Testis (tissue), 2 donors: ENCODE results near the gene CCR7.

Experiments
- CTCF ChIP-seq, 3 experiments: fragments of 450-650 bp in 2 of 3; fragments of 200-600 bp in 1 of 3; sonication (generic) in 1 of 3; IDR thresholded peaks; one replicate each; pipeline ENCODE4 v1.5.1; 2016 to 2019; ENCODE audit warnings: antibody characterized with exemption in 3 of 3, mild to moderate bottlenecking in 2 of 3, moderate library complexity in 1 of 3
- POLR2A ChIP-seq: fragments of 450-650 bp; IDR thresholded peaks from one replicate; pipeline ENCODE4 v1.6.1; 2017; ENCODE audit warnings: antibody characterized with exemption, mild to moderate bottlenecking, moderate library complexity

DNA sequence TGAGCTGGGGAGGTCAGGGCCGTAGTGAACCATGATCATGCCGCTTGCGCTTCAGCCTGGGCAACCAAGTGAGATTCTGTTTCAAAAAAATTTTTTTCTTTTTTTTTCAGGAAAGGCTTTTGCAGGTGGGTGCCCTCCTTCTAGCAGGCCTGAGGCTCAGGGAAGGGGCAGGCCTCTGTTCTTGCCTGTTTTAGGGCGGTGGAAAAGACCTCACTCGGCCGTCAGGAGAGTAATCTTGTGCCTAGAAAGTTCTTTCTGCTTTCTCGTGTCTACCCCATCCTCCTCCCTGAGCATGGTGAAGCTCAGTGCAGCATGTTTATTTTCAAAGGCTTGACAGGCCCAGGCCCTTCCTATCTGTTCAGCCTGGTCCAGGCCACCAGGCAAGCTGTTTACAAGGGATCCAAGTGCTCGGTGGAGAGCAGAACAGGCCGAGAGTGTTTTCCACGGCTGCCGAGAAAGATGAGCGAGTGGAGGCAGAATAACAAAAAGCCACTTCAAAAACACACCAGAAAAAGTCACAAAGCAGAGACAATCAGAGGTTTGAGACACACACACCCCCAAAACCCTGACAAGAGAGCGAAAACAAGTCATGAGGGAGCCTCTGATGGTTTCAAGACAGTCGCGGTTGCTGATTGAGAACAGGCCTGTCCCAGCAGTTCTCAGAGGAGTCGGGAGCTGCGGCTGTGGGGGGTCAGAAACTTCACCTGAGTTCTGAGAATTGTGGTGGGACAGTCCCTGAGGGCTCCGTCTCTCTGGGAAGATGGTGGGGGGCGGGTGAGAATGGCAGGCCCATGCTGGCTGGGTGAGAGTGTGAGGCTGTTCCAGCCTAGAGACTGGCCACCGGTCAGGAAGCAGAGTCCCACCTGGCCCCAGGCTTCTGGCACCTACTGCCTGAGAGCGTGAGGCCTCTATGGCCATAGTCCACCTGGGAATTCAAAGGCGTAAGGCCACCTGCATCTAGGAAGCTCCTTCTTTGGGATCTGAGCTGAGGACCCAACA is 37.5 kb upstream of the CCR7 start:
- no peak for TF ChIP-seq CTCF (IDR thresholded peaks at IDR 0.05)
- no peak for TF ChIP-seq POLR2A
